AG04450 (cell line): Measurements from ENCODE around the gene ACSL5. TPM values are rescaled to one million over a fixed set of nuclear protein-coding genes. Genes with fewer than 3 reads are reported as not detected.
A peak's percentile ranks its signal among the peaks of the same experiment; 100 is the strongest.
"Not testable (repeated sequence)": the region's sequence is repeated elsewhere in the genome, so short reads cannot be mapped to it uniquely, and the experiment has no call there.

Experiments used
- CTCF ChIA-PET: fragments of 300-600, 350-600 bp; formaldehyde crosslinking; extraction: SDS; loops from one replicate; lab custom pipeline; 2022; ENCODE audit warnings: antibody characterized with exemption, inconsistent platforms; lab: Charles Lee
- POLR2A ChIA-PET: fragments of 350-600 bp; formaldehyde crosslinking; extraction: SDS; loops from one replicate; lab custom pipeline; 2021; ENCODE audit warnings: antibody characterized with exemption, inconsistent platforms; lab: Yijun Ruan, JAX
- DNase-seq: peaks from one replicate; pipeline ENCODE4 v3.0.0-alpha.2; 2011; ENCODE audit warnings: low read depth, low spot score
- H3K27ac ChIP-seq: one replicate; pipeline ENCODE4 v1.5.1; 2012; ENCODE audit warnings: low read depth, low read length, control low read depth
- H3K27me3 ChIP-seq: one replicate; pipeline ENCODE4 v1.6.0; 2012; ENCODE audit warnings: low read length; ENCODE audit not compliant: control insufficient read depth, insufficient read depth
- H3K4me3 ChIP-seq: 2 replicates; pipeline ENCODE4 v1.5.1; 2011; ENCODE audit warnings: mild to moderate bottlenecking, low read depth, low read length, control low read depth
- H3K9me3 ChIP-seq: 2 replicates; pipeline ENCODE4 v1.5.1; 2012; ENCODE audit warnings: low read length; ENCODE audit not compliant: control insufficient read depth, insufficient read depth
- CTCF ChIP-seq: IDR thresholded peaks from 2 replicates; pipeline ENCODE4 v1.5.1; 2011; ENCODE audit warnings: low read depth, low read length, control low read depth, inconsistent platforms
- polyA plus RNA-seq: library from polyadenylated mRNA; depleted of rRNA; stranded (reverse); fragments of >200 nt; gene quantifications from 2 replicates; pipeline ENCODE4 v1.2.3, GENCODE V29; 2011

Gene ACSL5
- polyA plus RNA-seq, 1 experiment, result 2.0 TPM

DNA sequence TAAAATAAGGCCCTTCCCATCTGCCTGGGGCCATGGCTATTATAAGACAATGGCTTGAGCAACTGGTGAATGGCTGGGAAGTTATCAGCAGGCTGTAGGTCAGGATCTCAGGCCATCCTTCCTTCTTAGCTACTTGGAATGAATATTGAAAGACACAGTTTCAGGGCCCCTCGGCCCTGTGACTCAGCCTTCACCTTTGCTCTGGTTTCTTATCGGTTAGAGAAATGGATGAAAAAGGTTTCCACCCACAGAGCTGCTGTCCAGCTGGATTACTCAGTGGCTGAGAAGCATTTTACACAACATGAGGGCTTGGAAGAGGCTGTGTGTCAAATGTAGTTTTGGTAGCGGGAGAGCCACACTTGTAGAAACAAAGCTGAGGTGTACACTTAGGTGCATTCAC lies 9.4 kb downstream of the ACSL5 start:
- no peaks in the 10 kb centered on the region for H3K9me3 ChIP-seq
- CTCF ChIA-PET, result interaction anchor here (0.6 to 0.8 kb wide), 3 partner anchors 88 to 1002 kb away, joined by 3 read pairs; no protein-coding TSS in a partner anchor
- POLR2A ChIA-PET, result no interaction called here
- no peak overlapping the region for H3K27ac ChIP-seq
- peak; percentile 21 for DNase-seq
- TF ChIP-seq CTCF, result no peak
- H3K4me3 ChIP-seq, result no peak overlapping the region
- H3K27me3 ChIP-seq, result no peaks in the 10 kb centered on the region

GRCh38 chr10:112384141-112384540 lies 10.2 kb downstream of the ACSL5 start:
- no peak for TF ChIP-seq CTCF
- no peak for DNase-seq
- Histone ChIP-seq H3K27ac (no peak overlapping the region), H3K9me3 (no peaks in the 10 kb centered on the region), H3K27me3 (no peaks in the 10 kb centered on the region), H3K4me3 (no peak overlapping the region)
- ChIA-PET POLR2A (interaction anchor here (0.6 kb wide), 1 partner anchor 72 kb away, joined by 3 read pairs; no protein-coding TSS in a partner anchor), CTCF (interaction anchor here (1.4 kb wide), 1 partner anchor 10 kb away, joined by 3 read pairs; the partner anchor contains the start of gene ACSL5)

DNA sequence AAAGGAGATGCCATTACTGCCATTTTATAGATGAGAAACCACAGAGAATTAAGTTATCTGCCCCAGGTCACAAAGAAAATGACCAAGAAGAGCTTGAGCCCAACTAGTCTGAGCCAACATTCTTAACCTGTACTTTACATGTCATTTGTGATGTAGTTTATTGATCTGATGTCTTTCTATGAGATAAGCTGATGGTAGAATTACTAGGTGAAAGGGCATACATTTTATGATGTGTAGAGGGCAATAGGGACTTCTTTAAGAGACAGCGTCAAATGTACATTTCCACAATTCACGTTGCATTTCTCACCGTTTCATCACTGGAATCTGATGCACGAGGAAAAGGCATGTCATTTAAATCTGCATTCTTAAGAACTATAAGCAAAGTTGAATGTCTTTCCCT lies 11.3 kb downstream of the ACSL5 start:
- H3K27me3 ChIP-seq, result no peaks in the 10 kb centered on the region
- no peaks in the 10 kb centered on the region for H3K9me3 ChIP-seq
- H3K4me3 ChIP-seq, result no peak overlapping the region
- TF ChIP-seq CTCF, result no peak
- no peak for DNase-seq
- ChIA-PET POLR2A (no interaction called here), CTCF (interaction anchor here (1.4 kb wide), 1 partner anchor 11 kb away, joined by 3 read pairs; the partner anchor contains the start of gene ACSL5)
- no peak overlapping the region for H3K27ac ChIP-seq

DNA sequence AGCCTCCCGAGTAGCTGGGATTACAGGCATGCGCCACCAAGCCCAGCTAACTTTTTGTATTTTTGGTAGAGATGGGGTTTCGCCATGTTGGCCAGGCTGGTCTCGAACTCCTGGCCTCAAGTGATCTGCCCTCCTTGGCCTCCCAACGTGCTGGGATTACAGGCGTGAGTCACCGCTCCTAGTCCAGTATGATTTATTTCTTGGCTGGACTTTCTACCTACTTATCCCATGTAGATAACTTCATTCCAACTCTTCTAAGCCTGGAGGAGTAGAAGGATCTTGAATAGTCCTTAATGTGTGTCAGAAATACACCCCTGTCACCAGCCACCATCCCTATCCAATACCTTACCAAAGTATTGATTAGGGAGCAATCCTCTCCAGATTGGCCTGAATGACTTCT lies 14.1 kb downstream of the ACSL5 start:
- POLR2A ChIA-PET, H3K9me3 ChIP-seq, DNase-seq, H3K4me3 ChIP-seq, H3K27ac ChIP-seq, CTCF ChIA-PET, H3K27me3 ChIP-seq: not testable (repeated sequence)

- Histone ChIP-seq H3K9me3 (no peaks in the 10 kb centered on the region), H3K4me3 (no peak overlapping the region), H3K27ac (no peak overlapping the region), H3K27me3 (peaks cover 2% of the 10 kb centered on the region)
- no peak for TF ChIP-seq CTCF
- CTCF ChIA-PET, result no interaction called here
- POLR2A ChIA-PET, result no interaction called here
- DNase-seq, result no peak
These were observed 14.6 kb downstream of the ACSL5 start for GRCh38 chr10:112388548-112388947.
